Natural killer cell (primary cell): Measurements from ENCODE around the gene FATE1. TPM values are rescaled to one million over a fixed set of nuclear protein-coding genes. Genes with fewer than 3 reads are reported as not detected.

Experiments used
- ATAC-seq, 3 donors: fragments of 150-1000 bp in 2 of 3; fragments of 200-7000 bp in 1 of 3; cut with Tn5 transposase; 1 replicate in 1 of 3; 2 replicates in 2 of 3; pipeline ENCODE4 v1.10.0; 2021; ENCODE audit warnings: mild to moderate bottlenecking in 2 of 3, moderate library complexity in 2 of 3
- DNase-seq, 2 donors: peaks; one replicate each; pipeline versions ENCODE4 v3.0.0 to v3.0.0-alpha.2; 2013 to 2021; ENCODE audit warnings: mixed read lengths in 1 of 2
- H3K27ac ChIP-seq: one replicate; pipeline ENCODE4 v1.5.1; 2013; ENCODE audit warnings: mild to moderate bottlenecking, low read length
- H3K27me3 ChIP-seq: one replicate; pipeline ENCODE4 v1.6.1; 2013; ENCODE audit warnings: low read length; ENCODE audit not compliant: control insufficient read depth, insufficient read depth
- H3K36me3 ChIP-seq: one replicate; pipeline ENCODE4 v1.6.1; 2013; ENCODE audit warnings: low read length; ENCODE audit not compliant: control insufficient read depth, insufficient read depth
- H3K4me1 ChIP-seq: one replicate; pipeline ENCODE4 v1.6.1; 2013; ENCODE audit warnings: low read length; ENCODE audit not compliant: control insufficient read depth, insufficient read depth
- H3K4me3 ChIP-seq: one replicate; pipeline ENCODE4 v1.5.1; 2013; ENCODE audit warnings: low read length
- H3K9me3 ChIP-seq: one replicate; pipeline ENCODE4 v1.6.1; 2013; ENCODE audit warnings: low read length; ENCODE audit not compliant: control insufficient read depth, insufficient read depth
- H3K27ac Mint-ChIP-seq, 2 donors: one replicate each; pipeline ENCODE4 v1.8.0; 2022; ENCODE audit warnings: mild to moderate bottlenecking in 2 of 2, mixed read lengths in 2 of 2, moderate library complexity in 1 of 2
- H3K27me3 Mint-ChIP-seq, 2 donors: one replicate each; pipeline ENCODE4 v1.8.0; 2022; ENCODE audit warnings: low read depth in 2 of 2, mixed read lengths in 2 of 2
- H3K36me3 Mint-ChIP-seq: one replicate; pipeline ENCODE4 v1.8.0; 2022; ENCODE audit warnings: mixed read lengths
- H3K4me1 Mint-ChIP-seq, 2 donors: one replicate each; pipeline ENCODE4 v1.8.0; 2022; ENCODE audit warnings: mixed read lengths in 2 of 2
- H3K4me3 Mint-ChIP-seq: one replicate; pipeline ENCODE4 v1.8.0; 2022; ENCODE audit warnings: mild to moderate bottlenecking, moderate library complexity, mixed read lengths
- H3K9me3 Mint-ChIP-seq, 2 donors: one replicate each; pipeline ENCODE4 v1.8.0; 2022; ENCODE audit warnings: mixed read lengths in 2 of 2
- WGBS: methylation state at CpG from one replicate; pipeline ENCODE4 v1.1.7; 2013; ENCODE audit warnings: missing lambda C conversion rate; ENCODE audit not compliant: insufficient coverage; 5-methylcytosine and 5-hydroxymethylcytosine counted together
- intact Hi-C: fragments of 100-400 bp; cut with micrococcal nuclease; formaldehyde crosslinking; loops from one replicate; pipeline ENCODE4 v1.14.2; 2022
- total RNA-seq, 4 donors: library from RNA; stranded (reverse); fragments of 120-200 nt in 1 of 4; gene quantifications; one replicate each; pipeline versions ENCODE4 v1.2.3 to v1.2.4, GENCODE V29; 2013 to 2022
- TF ChIP-seq, protein P1 (sequence below): fragments of 200-600 bp; IDR thresholded peaks from one replicate; pipeline ENCODE4 v1.8.0; 2022; ENCODE audit warnings: antibody characterized with exemption

The FATE1 gene
- total RNA-seq, 3 donors from 2014 or later (not counting 1 experiment from before 2014, with no cell fraction given), result not detected

DNA sequence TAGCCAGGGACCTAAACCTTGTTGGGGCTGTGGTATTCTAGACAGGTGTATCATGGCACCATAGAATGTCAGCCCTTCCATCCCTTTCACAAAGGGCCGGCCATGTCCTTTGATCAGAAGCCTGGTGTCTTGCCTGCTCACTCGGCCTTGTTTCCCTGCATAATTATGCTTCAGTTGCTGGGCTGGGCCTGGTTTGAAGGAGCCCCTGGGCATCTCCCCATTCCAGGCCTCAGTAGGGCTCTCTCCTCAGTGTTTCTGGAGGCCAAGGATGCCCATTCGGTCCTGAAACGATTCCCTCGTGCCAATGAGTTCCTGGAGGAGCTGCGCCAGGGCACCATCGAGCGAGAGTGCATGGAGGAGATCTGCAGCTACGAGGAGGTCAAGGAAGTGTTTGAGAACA, 16.1 kb upstream of the FATE1 start:
- Histone ChIP-seq H3K27me3 (no peaks in the 10 kb centered on the region), H3K4me1 (no peaks in the 10 kb centered on the region), H3K9me3 (no peaks in the 10 kb centered on the region), H3K4me3 (no peak overlapping the region), H3K27ac (no peak overlapping the region), H3K36me3 (no peaks in the 10 kb centered on the region)
- H3K9me3 Mint-ChIP-seq, result no peaks in the 10 kb centered on the region
- 91% methylated on average over 9 of the region's 9 CpGs for WGBS
- intact Hi-C loops, result no loop called here
- H3K4me3 Mint-ChIP-seq, result no peak overlapping the region
- DNase-seq, result no peak
- peaks cover 0 to 10% of the 10 kb centered on the region in 2 donors for H3K27me3 Mint-ChIP-seq
- TF ChIP-seq, protein P1, sequence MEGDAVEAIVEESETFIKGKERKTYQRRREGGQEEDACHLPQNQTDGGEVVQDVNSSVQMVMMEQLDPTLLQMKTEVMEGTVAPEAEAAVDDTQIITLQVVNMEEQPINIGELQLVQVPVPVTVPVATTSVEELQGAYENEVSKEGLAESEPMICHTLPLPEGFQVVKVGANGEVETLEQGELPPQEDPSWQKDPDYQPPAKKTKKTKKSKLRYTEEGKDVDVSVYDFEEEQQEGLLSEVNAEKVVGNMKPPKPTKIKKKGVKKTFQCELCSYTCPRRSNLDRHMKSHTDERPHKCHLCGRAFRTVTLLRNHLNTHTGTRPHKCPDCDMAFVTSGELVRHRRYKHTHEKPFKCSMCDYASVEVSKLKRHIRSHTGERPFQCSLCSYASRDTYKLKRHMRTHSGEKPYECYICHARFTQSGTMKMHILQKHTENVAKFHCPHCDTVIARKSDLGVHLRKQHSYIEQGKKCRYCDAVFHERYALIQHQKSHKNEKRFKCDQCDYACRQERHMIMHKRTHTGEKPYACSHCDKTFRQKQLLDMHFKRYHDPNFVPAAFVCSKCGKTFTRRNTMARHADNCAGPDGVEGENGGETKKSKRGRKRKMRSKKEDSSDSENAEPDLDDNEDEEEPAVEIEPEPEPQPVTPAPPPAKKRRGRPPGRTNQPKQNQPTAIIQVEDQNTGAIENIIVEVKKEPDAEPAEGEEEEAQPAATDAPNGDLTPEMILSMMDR, result no peak
- no peaks in the 10 kb centered on the region for H3K36me3 Mint-ChIP-seq
- H3K4me1 Mint-ChIP-seq, result no peaks in the 10 kb centered on the region
- H3K27ac Mint-ChIP-seq, result no peak overlapping the region
- ATAC-seq, result no peak

DNA sequence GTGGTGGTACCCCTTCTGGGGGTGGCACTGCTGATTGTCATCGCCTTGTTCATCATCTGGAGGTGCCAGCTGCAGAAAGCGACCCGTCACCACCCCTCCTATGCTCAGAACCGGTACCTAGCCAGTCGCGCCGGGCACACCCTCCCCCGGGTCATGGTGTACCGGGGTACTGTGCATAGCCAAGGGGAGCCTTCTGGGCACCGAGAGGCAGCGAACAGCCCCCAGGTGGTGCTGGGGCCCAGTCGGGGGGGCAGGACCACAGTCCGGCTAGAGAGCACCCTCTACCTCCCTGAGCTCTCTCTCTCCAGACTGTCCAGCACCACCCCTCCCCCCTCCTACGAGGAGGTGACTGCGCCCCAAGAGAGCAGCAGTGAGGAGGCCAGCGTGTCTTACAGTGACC, 15.3 kb upstream of the FATE1 start:
- no peaks in the 10 kb centered on the region for H3K9me3 Mint-ChIP-seq

DNA sequence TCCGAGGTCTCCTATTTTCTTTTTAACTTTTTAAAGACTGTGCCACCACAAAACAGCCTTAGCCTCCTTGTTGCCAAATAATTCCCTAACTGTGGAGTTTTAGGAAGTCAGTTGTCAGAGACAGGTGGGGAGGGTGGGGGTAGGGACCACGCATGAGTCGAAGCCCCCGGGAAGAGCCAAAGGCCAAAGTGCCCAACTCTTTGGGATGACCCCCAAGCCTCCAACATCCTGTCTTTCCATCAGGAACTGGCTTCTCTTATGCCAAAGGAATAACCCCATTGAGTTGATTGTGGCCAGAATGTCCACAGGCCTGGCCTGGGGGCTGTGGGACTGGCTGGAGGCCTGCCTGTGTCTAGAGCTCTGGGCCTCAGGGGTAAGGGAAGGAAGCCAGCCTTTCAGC, 14.8 kb upstream of the FATE1 start:
- intact Hi-C loops, result no loop called here
- Histone ChIP-seq H3K9me3 (no peaks in the 10 kb centered on the region), H3K4me1 (no peaks in the 10 kb centered on the region), H3K36me3 (no peaks in the 10 kb centered on the region), H3K27me3 (no peaks in the 10 kb centered on the region), H3K4me3 (no peak overlapping the region), H3K27ac (no peak overlapping the region)
- DNase-seq, result no peak
- no peak overlapping the region for H3K4me3 Mint-ChIP-seq
- TF ChIP-seq, protein P1, result no peak
- no peaks in the 10 kb centered on the region for H3K4me1 Mint-ChIP-seq
- no peaks in the 10 kb centered on the region for H3K9me3 Mint-ChIP-seq
- no peak for ATAC-seq
- H3K27ac Mint-ChIP-seq, result no peak overlapping the region
- H3K36me3 Mint-ChIP-seq, result no peaks in the 10 kb centered on the region
- WGBS, result 100% methylated on average over 1 of the region's 4 CpGs
- peaks cover 0 to 6% of the 10 kb centered on the region in 2 donors for H3K27me3 Mint-ChIP-seq

More for the DNA sequence above, 15.3 kb upstream of the FATE1 start:
- DNase-seq (no peak), ATAC-seq (no peak)
- intact Hi-C loops, result no loop called here
- H3K4me1 ChIP-seq, result no peaks in the 10 kb centered on the region
- no peak overlapping the region for H3K27ac ChIP-seq
- H3K4me3 Mint-ChIP-seq, result no peak overlapping the region
- no peaks in the 10 kb centered on the region for H3K4me1 Mint-ChIP-seq
- no peaks in the 10 kb centered on the region for H3K27me3 ChIP-seq
- H3K9me3 ChIP-seq, result no peaks in the 10 kb centered on the region
- H3K4me3 ChIP-seq, result no peak overlapping the region
- TF ChIP-seq, protein P1, result no peak
- no peaks in the 10 kb centered on the region for H3K36me3 Mint-ChIP-seq
- no peaks in the 10 kb centered on the region for H3K36me3 ChIP-seq
- no peak overlapping the region for H3K27ac Mint-ChIP-seq
- 82% methylated on average over 9 of the region's 16 CpGs for WGBS
- peaks cover 0 to 8% of the 10 kb centered on the region in 2 donors for H3K27me3 Mint-ChIP-seq

DNA sequence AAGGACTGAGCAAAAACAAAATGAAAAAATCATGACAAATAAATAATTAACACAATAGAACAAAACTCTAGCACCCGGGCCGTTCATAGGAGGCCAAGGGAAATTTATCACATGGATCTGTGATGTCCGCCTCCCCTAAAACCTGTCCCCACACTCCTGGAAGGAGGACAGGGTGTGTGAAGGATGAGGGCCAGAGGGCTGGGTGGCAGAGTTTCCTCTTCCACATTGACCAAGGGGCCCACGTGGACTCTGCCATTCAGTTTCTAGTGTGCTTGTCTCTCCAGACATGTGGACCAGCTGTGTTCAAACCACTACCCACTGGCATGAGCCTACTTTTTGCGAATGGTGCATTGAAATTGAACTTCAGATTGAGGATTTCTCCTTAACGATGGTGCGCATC, 14.3 kb upstream of the FATE1 start:
- DNase-seq (no peak), ATAC-seq (no peak)
- H3K36me3 ChIP-seq, result no peaks in the 10 kb centered on the region
- Mint-ChIP-seq H3K27ac (no peak overlapping the region), H3K27me3 (peaks cover 0 to 6% of the 10 kb centered on the region in 2 donors), H3K9me3 (no peaks in the 10 kb centered on the region), H3K4me3 (no peak overlapping the region), H3K4me1 (no peaks in the 10 kb centered on the region), H3K36me3 (no peaks in the 10 kb centered on the region)
- H3K4me1 ChIP-seq, result no peaks in the 10 kb centered on the region
- WGBS, result 87% methylated on average over 4 of the region's 7 CpGs
- H3K4me3 ChIP-seq, result no peak overlapping the region
- H3K27me3 ChIP-seq, result no peaks in the 10 kb centered on the region
- TF ChIP-seq, protein P1, result no peak
- intact Hi-C loops, result no loop called here
- H3K9me3 ChIP-seq, result no peaks in the 10 kb centered on the region
- H3K27ac ChIP-seq, result no peak overlapping the region
